GM19397 (cell line): Measurements from ENCODE around the gene XAF1.
"Not testable (repeated sequence)": the region's sequence is repeated elsewhere in the genome, so short reads cannot be mapped to it uniquely, and the experiment has no call there.

Experiments
- ATAC-seq: cut with Tn5 transposase; IDR thresholded peaks from one replicate; pipeline ENCODE4 v1.9.1; 2021; ENCODE audit warnings: mild to moderate bottlenecking, moderate library complexity; ENCODE audit not compliant: unreplicated experiment

The XAF1 gene

DNA sequence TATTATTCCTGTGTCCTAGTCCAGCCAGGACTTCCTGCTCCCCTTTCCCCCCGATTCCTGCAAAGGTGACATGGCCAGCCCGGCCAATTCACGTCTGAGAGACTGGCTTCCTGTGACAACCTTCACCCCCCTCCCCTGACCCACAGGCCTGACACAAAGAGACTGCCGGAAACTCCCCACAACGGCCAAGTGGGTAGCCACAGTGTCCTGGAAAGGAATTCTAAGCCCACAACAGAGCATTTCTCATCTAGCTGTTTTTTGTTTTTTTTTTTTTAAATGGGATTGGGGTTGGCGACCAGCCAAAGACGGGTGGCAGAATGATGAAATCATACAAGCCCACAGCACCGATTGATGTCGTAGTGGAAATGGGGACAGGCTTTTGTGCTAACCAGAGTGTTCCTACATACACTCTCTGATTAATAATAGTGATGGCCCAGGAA lies 2.8 kb upstream of the XAF1 start:
- ATAC-seq: no peak

DNA sequence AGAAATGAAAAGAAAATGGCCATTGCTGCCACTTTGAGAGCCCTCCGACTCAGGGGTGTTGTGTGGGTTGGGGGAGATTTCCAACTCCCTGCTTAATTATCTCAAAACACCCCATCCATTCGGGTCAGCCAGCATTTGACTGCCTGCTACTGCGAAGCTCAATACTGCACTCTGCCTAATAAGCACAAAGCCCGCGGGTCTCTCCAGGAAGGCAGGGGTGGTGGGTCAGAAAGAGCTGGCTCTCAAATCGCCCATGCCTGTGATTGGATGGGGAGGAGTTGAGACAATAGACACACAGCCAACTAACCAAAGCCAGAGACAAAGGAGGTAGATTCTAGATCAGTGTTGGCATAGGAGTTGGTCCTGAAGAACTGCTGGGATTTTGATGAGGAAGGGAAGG lies 2.3 kb upstream of the XAF1 start:
- no peak for ATAC-seq

- no peak for ATAC-seq
Measured at GRCh38 chr17:6755281-6755680, 565 bp upstream of the XAF1 start.

DNA sequence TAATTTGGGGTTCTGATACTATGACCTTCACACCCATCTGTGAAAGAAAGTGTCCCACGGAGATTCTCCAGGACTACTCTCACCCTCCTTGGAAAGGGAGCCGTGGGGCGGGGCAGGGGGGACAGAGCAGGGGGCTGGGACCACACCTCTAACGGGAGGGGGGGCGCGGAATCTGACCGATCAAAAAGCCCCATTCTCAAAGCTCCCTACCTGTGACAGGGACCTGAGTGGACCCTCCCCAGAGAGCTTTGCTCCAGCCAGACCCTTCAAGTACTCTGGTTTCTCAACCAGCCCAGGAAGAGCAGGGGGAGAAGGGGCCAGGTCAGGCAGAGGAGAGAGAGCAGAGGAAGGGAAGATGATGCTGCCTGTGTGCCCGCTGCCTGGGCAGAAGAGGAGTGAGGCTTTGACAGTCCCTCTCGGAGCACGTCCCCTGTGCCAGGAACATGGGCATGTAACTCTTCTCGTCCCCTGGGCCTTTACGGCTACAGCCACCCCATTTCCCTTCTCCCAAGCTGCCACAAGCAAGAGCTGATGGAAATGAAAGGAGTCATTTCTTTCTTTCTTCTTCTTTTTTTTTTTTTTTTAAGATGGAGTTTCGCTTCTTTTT lies 682 bp downstream of the XAF1 start:
- ATAC-seq: no peak

DNA sequence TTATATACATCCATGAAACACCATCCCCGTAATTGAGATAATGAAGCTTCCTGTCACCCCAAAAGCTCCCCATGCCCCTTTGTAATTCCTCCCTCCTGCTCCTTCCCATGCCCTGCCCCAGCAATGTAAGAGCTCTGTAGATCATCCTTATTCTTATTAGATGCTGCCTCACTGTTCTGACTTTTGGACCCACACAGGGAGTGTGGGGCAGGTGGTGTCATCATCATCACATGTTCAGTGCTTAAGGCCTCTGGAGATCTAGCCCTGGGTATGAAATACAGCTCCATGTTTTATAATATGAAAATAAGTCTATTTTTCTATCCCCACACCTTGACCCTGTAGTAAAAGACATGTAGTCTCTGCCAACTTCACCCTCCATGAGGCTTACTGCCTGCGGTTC lies 1.9 kb downstream of the XAF1 start:
- ATAC-seq: no peak

DNA sequence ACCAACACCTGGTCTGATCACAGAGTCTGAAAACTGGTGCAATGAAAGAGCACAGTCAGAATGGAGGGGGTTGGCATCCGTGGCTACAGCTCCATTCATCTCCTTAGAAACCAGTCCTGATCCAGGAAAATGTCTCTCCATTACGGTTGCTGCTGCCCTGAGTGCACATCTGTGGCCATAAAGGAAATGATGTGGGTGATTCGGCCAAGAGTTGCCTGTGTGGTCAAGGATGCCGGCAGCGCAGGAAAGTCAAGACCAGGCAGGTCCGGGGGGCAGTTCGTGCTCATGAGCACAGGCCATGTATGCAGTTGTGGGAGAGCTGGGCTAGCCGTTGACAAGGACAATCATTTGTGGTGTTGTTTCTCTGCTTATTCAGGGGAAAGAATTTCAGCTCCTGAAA lies 5.9 kb downstream of the XAF1 start:
- ATAC-seq: no peak

GRCh38 chr17:6768447-6768846 lies 12.6 kb downstream of the XAF1 start:
- ATAC-seq: no peak

DNA sequence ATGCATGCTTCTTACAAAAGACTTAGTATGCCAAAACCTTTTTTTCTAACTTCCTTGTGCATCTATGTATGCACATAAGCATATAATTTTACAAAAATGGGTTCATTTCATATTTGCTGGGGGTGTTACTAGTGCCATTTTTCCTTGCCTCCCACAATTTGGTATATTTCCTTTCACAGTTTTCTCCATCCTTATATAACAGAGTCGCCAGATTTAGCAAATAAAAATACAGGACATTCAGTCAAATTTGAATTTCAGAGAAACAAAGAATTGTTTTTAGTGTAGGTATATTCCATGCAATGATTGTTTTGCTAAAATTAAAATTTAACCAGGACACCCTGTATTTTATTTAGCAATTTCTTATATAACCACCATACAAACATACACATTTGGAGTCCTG lies 16.2 kb downstream of the XAF1 start:
- ATAC-seq: no peak

DNA sequence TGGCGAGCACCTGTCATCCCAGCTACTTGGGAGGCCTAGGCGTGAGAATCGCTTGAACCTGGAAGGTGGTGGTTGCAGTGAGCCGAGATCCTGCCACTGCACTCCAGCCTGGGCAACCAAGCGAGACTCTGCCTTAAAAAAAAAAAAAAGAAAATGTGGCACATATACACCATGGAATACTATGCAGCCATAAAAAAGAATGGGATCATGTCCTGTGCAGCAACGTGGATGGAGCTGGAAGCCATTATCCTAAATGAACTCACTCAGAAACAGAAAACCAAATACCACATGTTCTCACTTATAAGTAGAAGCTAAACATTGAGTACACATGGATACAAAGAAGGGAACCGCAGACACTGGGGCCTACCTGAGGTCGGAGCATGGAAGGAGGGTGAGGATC lies 19.1 kb downstream of the XAF1 start:
- ATAC-seq: not testable (repeated sequence)

GRCh38 chr17:6775871-6776405 lies 20.1 kb downstream of the XAF1 start, which contains the start of gene FBXO39:
Gene FBXO39, plus strand, starts transcription at chr17:6776215. Its CDS starts 3,654 bp downstream, at chr17:6779869.
- no peak for ATAC-seq

GRCh38 chr17:6779411-6779810 lies 23.6 kb downstream of the XAF1 start:
- ATAC-seq: no peak

DNA sequence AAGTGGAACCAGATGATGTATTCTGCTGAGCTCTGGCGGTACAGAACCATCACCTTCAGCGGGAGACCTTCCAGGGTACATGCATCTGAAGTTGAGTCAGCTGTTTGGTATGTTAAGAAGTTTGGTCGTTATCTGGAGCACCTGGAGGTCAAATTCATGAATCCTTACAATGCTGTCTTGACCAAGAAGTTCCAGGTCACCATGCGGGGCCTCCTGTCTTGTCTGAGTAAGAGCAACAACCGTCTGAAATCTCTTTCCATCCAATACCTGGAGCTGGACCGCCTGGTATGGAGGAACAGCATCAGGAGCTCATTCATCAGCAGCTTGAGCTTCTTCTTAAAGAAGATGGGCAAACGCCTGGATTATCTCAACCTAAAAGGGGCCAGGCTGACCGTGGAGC lies 24.2 kb downstream of the XAF1 start:
- no peak for ATAC-seq

GRCh38 chr17:6780886-6781285 lies 25.0 kb downstream of the XAF1 start:
- ATAC-seq: no peak

- ATAC-seq: no peak
Measured at GRCh38 chr17:6782244-6782643, 26.4 kb downstream of the XAF1 start.

DNA sequence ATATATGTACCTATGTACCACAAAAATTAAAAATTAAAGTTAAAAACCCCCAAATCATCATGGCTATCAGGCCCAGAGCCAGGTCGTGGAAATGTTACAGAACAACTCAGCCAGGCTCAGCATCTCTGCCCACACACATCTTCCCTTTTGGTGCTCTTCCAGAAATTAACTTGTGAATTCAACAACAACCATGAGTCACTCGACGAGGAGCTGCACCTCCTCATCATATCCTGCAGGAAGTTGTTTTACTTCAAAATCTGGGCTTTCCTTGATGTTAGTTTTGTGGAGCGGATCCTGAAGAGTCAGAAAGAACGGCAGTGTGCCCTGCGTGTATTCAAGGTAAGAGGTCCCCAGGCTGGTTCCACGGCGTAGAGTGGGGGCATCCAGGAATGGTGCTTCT lies 30.8 kb downstream of the XAF1 start:
- ATAC-seq: no peak

DNA sequence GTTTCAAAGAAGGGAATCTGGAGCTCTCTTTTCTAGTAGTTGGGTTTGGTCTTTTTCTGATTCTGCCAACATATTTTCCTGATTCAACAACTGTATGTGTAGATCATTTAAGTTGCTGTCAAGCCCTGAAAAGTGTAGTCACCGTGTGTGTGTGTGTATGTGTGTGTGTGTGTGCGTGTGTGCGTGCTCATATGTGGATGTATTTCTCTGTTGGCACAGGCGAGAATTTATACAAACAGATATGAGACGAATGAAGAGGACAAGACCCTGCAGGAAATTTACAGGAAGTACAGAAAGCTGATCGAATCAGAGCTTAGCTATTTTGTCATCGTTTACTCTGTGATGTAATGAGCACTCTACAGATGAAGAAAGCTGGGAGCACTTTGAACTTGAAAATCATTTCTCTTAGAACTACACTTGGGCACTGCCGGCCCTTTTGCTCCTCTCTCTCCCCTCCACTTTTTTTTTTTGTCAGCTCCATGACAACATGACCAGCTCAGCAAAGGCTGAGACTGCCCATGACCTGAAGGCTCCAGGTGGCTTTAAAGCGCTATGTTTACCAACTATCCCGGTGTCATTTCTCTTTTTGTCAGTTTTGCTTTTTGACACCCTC lies 31.3 kb downstream of the XAF1 start:
- ATAC-seq: no peak

DNA sequence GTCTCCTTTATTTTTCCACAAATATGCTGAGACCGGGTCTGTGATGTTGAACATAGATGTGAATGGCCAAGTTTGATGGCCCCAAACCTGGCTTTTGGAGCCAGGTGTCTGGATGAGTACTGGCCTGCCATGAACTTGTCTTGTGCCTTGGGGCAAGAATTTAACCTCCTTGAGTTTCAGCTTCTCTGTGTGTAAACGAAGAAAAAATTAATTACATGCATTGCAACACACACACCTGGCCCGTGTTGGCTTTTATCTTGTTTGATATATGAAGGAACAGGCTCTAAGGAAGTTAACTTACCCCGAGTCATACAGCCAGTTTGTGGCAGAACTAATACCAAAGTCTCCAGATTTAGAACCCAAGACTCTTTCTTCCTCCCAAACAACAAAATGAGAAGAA lies 33.3 kb downstream of the XAF1 start:
- ATAC-seq: no peak

GRCh38 chr17:6793748-6794493 lies 38.1 kb downstream of the XAF1 start:
- ATAC-seq: no peak

DNA sequence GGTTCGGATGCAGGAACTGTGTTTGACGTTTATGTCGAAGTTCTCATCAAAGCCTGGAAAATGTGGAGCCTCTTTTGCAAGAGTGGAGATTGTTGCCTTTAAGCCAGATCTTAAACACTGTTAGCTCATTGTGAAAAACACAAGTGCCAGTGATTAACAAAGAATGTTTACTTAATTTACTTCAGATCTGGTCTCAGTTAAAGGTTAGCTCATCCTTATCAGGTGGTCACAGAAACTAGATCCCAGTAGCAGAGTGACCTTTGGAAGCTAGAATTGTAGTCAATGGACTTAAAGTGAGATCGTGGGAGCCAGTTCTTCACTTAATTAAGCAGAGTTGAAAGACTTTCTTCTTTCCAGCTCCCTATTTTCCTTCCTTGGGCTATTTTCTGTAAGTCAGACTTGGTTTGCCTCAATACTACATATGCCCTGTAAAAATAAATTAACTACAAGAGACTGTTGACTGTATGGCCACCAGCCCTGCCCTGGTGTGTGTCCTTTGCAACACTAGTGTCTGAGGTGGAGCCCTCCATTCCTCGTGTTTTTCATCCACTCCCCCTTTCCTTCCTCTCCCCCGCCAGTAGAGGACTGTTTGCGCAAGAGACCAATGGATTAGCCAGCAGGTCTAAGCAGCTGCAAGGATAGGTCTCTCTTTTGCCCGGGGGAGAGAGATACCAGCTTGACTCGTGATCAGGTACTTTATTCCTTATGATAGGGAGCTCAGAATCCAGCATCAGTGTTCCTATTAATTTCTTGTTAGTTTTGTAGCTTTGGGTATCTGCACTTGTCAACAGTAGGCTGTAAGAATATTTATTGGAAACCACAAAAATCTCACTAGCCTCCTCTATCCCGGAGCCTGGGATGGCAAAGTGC lies 40.4 kb downstream of the XAF1 start:
- ATAC-seq: no peak

DNA sequence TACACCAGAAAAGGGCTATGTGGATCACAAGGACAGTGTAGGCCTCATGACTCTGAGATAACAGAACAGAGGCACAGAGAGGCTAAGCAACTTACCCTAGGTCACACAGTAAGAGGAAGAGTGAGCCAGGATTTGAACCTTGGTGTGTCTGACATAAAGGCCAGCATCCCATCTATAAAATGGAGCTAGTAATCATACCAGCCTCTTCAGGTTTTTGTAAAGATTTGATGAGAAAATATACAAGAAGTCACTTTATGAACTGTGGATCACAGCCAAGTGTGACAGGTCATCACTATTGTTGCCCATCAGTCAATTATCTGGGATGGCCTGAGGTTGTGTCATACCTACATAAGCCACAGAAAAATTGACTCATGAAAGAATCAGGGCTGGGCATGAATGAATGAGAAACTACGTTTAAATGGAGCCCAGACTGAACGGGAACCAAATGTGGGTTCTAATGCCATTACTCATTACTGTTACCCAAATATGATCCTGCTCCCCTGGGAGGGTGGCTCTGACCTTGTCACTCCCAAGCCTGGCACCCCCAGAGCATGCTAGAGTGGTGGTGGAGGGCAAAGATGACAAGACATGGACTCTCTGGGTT lies 41.1 kb downstream of the XAF1 start:
- no peak for ATAC-seq
